ENCODE measurements around the gene RANBP3L. TPM values are rescaled to one million over a fixed set of nuclear protein-coding genes. Genes with fewer than 3 reads are reported as not detected.
"Not testable (repeated sequence)": the region's sequence is repeated elsewhere in the genome, so short reads cannot be mapped to it uniquely, and the experiment has no call there.

Gene RANBP3L
- polyA plus RNA-seq, 3 donors = 6.1 to 8.7 (median 6.2) TPM

GRCh38 chr5:36300191-36300926 lies 1.3 kb downstream of the RANBP3L start:
- DNase-seq (ENCODE audit: extremely low read depth in 1 of 11, low read depth in 9 of 11, low spot score in 4 of 11) = peak in 1 of 11 donors; percentile 7

GRCh38 chr5:36298552-36298951 lies 3.1 kb downstream of the RANBP3L start:
- no peak for DNase-seq (ENCODE audit: extremely low read depth in 1 of 11, low read depth in 9 of 11, low spot score in 4 of 11)

GRCh38 chr5:36297653-36298052 lies 4.0 kb downstream of the RANBP3L start:
- no peak for DNase-seq (ENCODE audit: extremely low read depth in 1 of 11, low read depth in 9 of 11, low spot score in 4 of 11)

- no peak for DNase-seq (ENCODE audit: extremely low read depth in 1 of 11, low read depth in 9 of 11, low spot score in 4 of 11)
These were observed 15.7 kb downstream of the RANBP3L start for GRCh38 chr5:36285837-36286615.

GRCh38 chr5:36283775-36284174 lies 17.9 kb downstream of the RANBP3L start:
- DNase-seq (ENCODE audit: extremely low read depth in 1 of 11, low read depth in 9 of 11, low spot score in 4 of 11) = not testable (repeated sequence)

- no peak for DNase-seq (ENCODE audit: extremely low read depth in 1 of 11, low read depth in 9 of 11, low spot score in 4 of 11)
These were observed 20.1 kb downstream of the RANBP3L start for GRCh38 chr5:36281626-36282025.

GRCh38 chr5:36279054-36279698 lies 22.5 kb downstream of the RANBP3L start:
- no peak for DNase-seq (ENCODE audit: extremely low read depth in 1 of 11, low read depth in 9 of 11, low spot score in 4 of 11)

- no peak for DNase-seq (ENCODE audit: extremely low read depth in 1 of 11, low read depth in 9 of 11, low spot score in 4 of 11)
These were observed 24.1 kb downstream of the RANBP3L start for GRCh38 chr5:36277521-36278176.

- no peak for DNase-seq (ENCODE audit: extremely low read depth in 1 of 11, low read depth in 9 of 11, low spot score in 4 of 11)
These were observed 24.8 kb downstream of the RANBP3L start for GRCh38 chr5:36276864-36277263.

- peak in 2 of 11 donors; percentile 7 to 15 for DNase-seq (ENCODE audit: extremely low read depth in 1 of 11, low read depth in 9 of 11, low spot score in 4 of 11)
These were observed 27.7 kb downstream of the RANBP3L start for GRCh38 chr5:36273809-36274526.

GRCh38 chr5:36272136-36272690 lies 29.5 kb downstream of the RANBP3L start:
- no peak for DNase-seq (ENCODE audit: extremely low read depth in 1 of 11, low read depth in 9 of 11, low spot score in 4 of 11)

- DNase-seq (ENCODE audit: extremely low read depth in 1 of 11, low read depth in 9 of 11, low spot score in 4 of 11) = no peak
These were observed 30.7 kb downstream of the RANBP3L start for GRCh38 chr5:36270876-36271575.

GRCh38 chr5:36270175-36270574 lies 31.5 kb downstream of the RANBP3L start:
- no peak for DNase-seq (ENCODE audit: extremely low read depth in 1 of 11, low read depth in 9 of 11, low spot score in 4 of 11)

- DNase-seq (ENCODE audit: extremely low read depth in 1 of 11, low read depth in 9 of 11, low spot score in 4 of 11) = no peak
These were observed 32.2 kb downstream of the RANBP3L start for GRCh38 chr5:36269478-36269877.

- no peak for DNase-seq (ENCODE audit: extremely low read depth in 1 of 11, low read depth in 9 of 11, low spot score in 4 of 11)
These were observed 33.8 kb downstream of the RANBP3L start for GRCh38 chr5:36267905-36268304.

- DNase-seq (ENCODE audit: extremely low read depth in 1 of 11, low read depth in 9 of 11, low spot score in 4 of 11) = no peak
These were observed 37.4 kb downstream of the RANBP3L start for GRCh38 chr5:36264202-36264760.

- no peak for DNase-seq (ENCODE audit: extremely low read depth in 1 of 11, low read depth in 9 of 11, low spot score in 4 of 11)
These were observed 40.5 kb downstream of the RANBP3L start for GRCh38 chr5:36261186-36261585.

- DNase-seq (ENCODE audit: extremely low read depth in 1 of 11, low read depth in 9 of 11, low spot score in 4 of 11) = no peak
These were observed 48.1 kb downstream of the RANBP3L start for GRCh38 chr5:36253575-36253974.
